ENCODE measurements around the gene CPNE5. TPM values are rescaled to one million over a fixed set of nuclear protein-coding genes. Genes with fewer than 3 reads are reported as not detected.

CPNE5 gene
- total and polyA plus RNA-seq, 2 of the 4 experiments (the other 2 are of a cell fraction), result 0.07 TPM; not detected in 1

DNA sequence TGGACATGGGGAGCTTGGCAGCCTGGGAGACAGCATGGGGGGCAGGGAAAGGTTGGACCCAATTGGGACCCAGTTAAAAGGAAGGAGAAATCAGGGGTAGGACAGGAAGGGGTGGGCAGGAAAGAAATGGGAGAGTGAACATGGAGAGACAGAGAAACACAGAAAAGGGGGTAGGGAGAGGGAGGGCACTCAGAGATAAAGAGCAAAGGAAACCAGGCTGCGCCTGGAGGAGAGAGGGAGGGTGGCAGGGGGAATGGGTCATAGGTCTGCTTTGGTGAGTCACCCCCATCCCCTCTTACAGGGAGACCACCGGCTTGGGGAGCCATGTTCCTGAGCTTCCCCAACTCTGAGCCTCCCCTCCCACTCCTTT is 95.0 kb downstream of the CPNE5 start:
- Histone ChIP-seq H3K56ac (ENCODE audit: extremely low read depth, insufficient read depth, low read length) (no peak overlapping the region), H3K9me1 (ENCODE audit: insufficient read depth, low read length) (peaks cover 4% of the 10 kb centered on the region; the same call in 1 of the 2 replicates), H3K9me3 (ENCODE audit: control insufficient read depth, insufficient read depth, low read length) (peaks cover 14% of the 10 kb centered on the region), H3K9ac (ENCODE audit: low read depth, low read length) (no peak overlapping the region), H3K4me1 (ENCODE audit: control insufficient read depth, insufficient read depth, low read length) (no peaks in the 10 kb centered on the region), H2BK120ac (ENCODE audit: low read depth, low read length) (no peak overlapping the region), H3K36me3 (ENCODE audit: control insufficient read depth, insufficient read depth, low read length) (no peaks in the 10 kb centered on the region), H2BK20ac (ENCODE audit: low read depth, low read length) (no peak overlapping the region), H3K23ac (ENCODE audit: low read depth, low read length) (no peak overlapping the region), H2BK15ac (ENCODE audit: low read depth, low read length) (no peak overlapping the region), H3K27ac (ENCODE audit: insufficient read depth, low read length) (no peak overlapping the region), H3K27me3 (ENCODE audit: control insufficient read depth, insufficient read depth, low read length) (peaks cover 34% of the 10 kb centered on the region), H3K18ac (ENCODE audit: low read depth, low read length) (no peak overlapping the region), H4K20me1 (ENCODE audit: insufficient read depth, low read length) (peaks cover 3% of the 10 kb centered on the region; the same call in 1 of the 2 replicates), H2BK5ac (ENCODE audit: low read depth, low read length, poor library complexity, severe bottlenecking) (no peak overlapping the region), H4K8ac (ENCODE audit: low read depth in 2 of 2, low read length in 2 of 2) (no peak overlapping the region), H3K4ac (ENCODE audit: low read depth, low read length) (no peak overlapping the region), H3K14ac (replicated peaks; ENCODE audit: low read depth, low read length) (no peak overlapping the region), H2AK5ac (ENCODE audit: low read depth, low read length) (no peak overlapping the region), H3K79me1 (ENCODE audit: low read depth in 1 of 2, low read length in 2 of 2) (no peaks in the 10 kb centered on the region), H2AFZ (replicated peaks; ENCODE audit: low read length, poor library complexity) (no peak overlapping the region), H3K4me2 (ENCODE audit: low read depth, low read length) (no peak overlapping the region), H2AK9ac (replicated peaks; ENCODE audit: low read depth, low read length, poor library complexity) (no peak overlapping the region), H4K5ac (ENCODE audit: low read depth, low read length) (no peak overlapping the region), H4K91ac (ENCODE audit: insufficient read depth, low read depth, low read length) (no peak overlapping the region), H3K4me3 (ENCODE audit: insufficient read depth, low read depth, low read length) (no peak overlapping the region)
- no CpG with 5 or more reads among the region's 2 CpGs for WGBS, 2 experiments (ENCODE audit: extremely low coverage in 2 of 2, insufficient read length in 1 of 2)
- intact Hi-C loops (cut with micrococcal nuclease), result no loop called here
- in situ Hi-C loops (cut with MboI; ENCODE audit: low sequenced_read_pairs), result no loop called here
- no TSS peak for BruUV-seq (replicated peaks)
- DNase-seq (no peak), ATAC-seq (ENCODE audit: low read depth) (no peak)
- CTCF ChIA-PET, result no interaction called here
- POLR2A ChIA-PET (ENCODE audit: unreplicated experiment), result no interaction called here
- dilution Hi-C loops (cut with HindIII; ENCODE audit: low sequenced_read_pairs, unreplicated experiment), result no loop called here
- TF ChIP-seq RAD21 (IDR thresholded peaks at IDR 0.05; ENCODE audit: low read length), result no peak
- TF ChIP-seq POLR2A (IDR thresholded peaks at IDR 0.05; ENCODE audit: low read depth, low read length), result no peak
- TF ChIP-seq, protein P1, sequence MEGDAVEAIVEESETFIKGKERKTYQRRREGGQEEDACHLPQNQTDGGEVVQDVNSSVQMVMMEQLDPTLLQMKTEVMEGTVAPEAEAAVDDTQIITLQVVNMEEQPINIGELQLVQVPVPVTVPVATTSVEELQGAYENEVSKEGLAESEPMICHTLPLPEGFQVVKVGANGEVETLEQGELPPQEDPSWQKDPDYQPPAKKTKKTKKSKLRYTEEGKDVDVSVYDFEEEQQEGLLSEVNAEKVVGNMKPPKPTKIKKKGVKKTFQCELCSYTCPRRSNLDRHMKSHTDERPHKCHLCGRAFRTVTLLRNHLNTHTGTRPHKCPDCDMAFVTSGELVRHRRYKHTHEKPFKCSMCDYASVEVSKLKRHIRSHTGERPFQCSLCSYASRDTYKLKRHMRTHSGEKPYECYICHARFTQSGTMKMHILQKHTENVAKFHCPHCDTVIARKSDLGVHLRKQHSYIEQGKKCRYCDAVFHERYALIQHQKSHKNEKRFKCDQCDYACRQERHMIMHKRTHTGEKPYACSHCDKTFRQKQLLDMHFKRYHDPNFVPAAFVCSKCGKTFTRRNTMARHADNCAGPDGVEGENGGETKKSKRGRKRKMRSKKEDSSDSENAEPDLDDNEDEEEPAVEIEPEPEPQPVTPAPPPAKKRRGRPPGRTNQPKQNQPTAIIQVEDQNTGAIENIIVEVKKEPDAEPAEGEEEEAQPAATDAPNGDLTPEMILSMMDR (conservative IDR thresholded peaks at IDR 0.05; ENCODE audit: low read depth, low read length), result no peak
- no peak for TF ChIP-seq NFE2L2 (IDR thresholded peaks at IDR 0.05; ENCODE audit: low read depth, low read length)
- no peak for TF ChIP-seq MXI1 (IDR thresholded peaks at IDR 0.05; ENCODE audit: borderline replicate concordance, low read depth, low read length)
- TF ChIP-seq MAFK (IDR thresholded peaks at IDR 0.05; ENCODE audit: low read depth, low read length), result no peak
- no peak for TF ChIP-seq CEBPB (IDR thresholded peaks at IDR 0.05; ENCODE audit: low read depth, low read length)
- TF ChIP-seq BHLHE40 (IDR thresholded peaks at IDR 0.05; ENCODE audit: low read depth, low read length), result no peak
- TF ChIP-seq CHD1 (IDR thresholded peaks at IDR 0.05; ENCODE audit: low read depth, low read length), result no peak
